Activated T-cell treated with anti-CD3 and anti-CD28 coated beads, Interleukin-2, amount 50 U/mL, for 4 hours (primary cell): ENCODE measurements around the gene CLTC. TPM values are rescaled to one million over a fixed set of nuclear protein-coding genes. Genes with fewer than 3 reads are reported as not detected.

Source experiments
- ATAC-seq, 2 donors: fragments of 200-7000 bp; cut with Tn5 transposase; one replicate each; pipeline ENCODE4 v1.10.0; 2021
- DNase-seq: peaks from one replicate; pipeline ENCODE4 v3.0.0-alpha.2; 2020
- H3K27me3 Mint-ChIP-seq: one replicate; pipeline ENCODE4 v1.8.0; 2021; ENCODE audit warnings: low read depth, mixed read lengths
- H3K36me3 Mint-ChIP-seq: one replicate; pipeline ENCODE4 v1.8.0; 2022; ENCODE audit warnings: mixed read lengths; ENCODE audit not compliant: insufficient read depth
- H3K4me1 Mint-ChIP-seq: one replicate; pipeline ENCODE4 v1.8.0; 2021; ENCODE audit warnings: low read depth, mixed read lengths
- H3K4me3 Mint-ChIP-seq: one replicate; pipeline ENCODE4 v1.8.0; 2021; ENCODE audit warnings: mild to moderate bottlenecking, moderate library complexity, mixed read lengths
- H3K9me3 Mint-ChIP-seq: one replicate; pipeline ENCODE4 v1.8.0; 2021; ENCODE audit warnings: mixed read lengths
- total RNA-seq, 3 donors: library from RNA; stranded (reverse); gene quantifications; one replicate each; pipeline ENCODE4 v1.2.1, GENCODE V29; 2021

The CLTC gene
- total RNA-seq, 3 donors from 2014 or later = 177 to 195 (median 183) TPM

DNA sequence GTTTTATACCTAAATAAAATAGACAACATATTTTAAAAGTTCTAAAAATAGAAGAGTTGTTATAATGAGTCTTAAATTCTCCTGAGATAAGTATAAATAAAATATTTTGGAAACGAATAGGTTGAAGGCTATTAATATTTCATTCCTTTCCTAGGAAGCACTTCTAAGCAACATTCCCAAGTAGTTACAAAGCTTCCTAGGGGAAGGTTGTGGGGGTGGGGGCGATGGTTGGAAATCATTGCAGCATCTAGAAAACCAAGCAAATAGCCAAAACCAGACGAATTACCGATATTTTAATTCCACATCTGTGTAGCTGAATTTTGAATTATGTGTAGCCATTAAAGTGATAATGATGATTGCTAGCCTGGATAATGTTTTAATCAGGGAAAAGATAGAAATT is 60.6 kb downstream of the CLTC start:
- H3K9me3 Mint-ChIP-seq = no peaks in the 10 kb centered on the region
- no peaks in the 10 kb centered on the region for H3K4me1 Mint-ChIP-seq
- ATAC-seq (no peak), DNase-seq (no peak)
- H3K4me3 Mint-ChIP-seq = no peak overlapping the region
- peaks cover 43% of the 10 kb centered on the region for H3K36me3 Mint-ChIP-seq
- no peaks in the 10 kb centered on the region for H3K27me3 Mint-ChIP-seq

DNA sequence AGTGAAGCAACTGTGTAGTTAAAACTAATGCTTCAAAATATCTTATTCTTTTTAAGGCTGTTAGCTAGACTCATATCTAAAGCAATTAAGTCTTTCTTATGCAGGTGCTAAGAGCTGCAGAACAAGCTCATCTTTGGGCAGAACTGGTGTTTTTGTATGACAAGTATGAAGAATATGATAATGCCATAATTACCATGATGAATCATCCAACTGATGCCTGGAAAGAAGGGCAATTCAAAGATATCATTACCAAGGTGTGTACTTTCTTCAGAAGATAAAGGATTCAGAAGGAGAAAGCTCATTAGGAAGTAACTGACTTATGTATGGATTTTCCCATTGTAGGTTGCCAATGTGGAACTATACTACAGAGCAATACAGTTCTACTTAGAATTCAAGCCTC is 63.6 kb downstream of the CLTC start:
- Mint-ChIP-seq H3K36me3 (peaks cover 50% of the 10 kb centered on the region), H3K27me3 (no peaks in the 10 kb centered on the region), H3K9me3 (no peaks in the 10 kb centered on the region), H3K4me1 (peaks cover 6% of the 10 kb centered on the region), H3K4me3 (no peak overlapping the region)
- ATAC-seq (no peak), DNase-seq (no peak)

DNA sequence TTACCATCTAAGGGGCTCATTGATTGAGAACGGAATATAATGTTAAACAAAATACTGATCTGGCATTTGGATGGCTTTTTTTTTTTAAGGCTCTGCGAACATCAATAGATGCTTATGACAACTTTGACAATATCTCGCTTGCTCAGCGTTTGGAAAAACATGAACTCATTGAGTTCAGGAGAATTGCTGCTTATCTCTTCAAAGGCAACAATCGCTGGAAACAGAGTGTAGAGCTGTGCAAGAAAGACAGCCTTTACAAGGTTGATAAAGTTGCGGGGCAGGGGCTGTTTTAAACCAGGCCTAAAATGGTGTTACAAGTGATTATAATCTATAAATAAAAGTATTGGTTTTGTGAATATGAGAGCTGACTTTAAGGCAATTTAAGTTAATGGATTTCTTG is 65.3 kb downstream of the CLTC start:
- H3K4me3 Mint-ChIP-seq = no peak overlapping the region

DNA sequence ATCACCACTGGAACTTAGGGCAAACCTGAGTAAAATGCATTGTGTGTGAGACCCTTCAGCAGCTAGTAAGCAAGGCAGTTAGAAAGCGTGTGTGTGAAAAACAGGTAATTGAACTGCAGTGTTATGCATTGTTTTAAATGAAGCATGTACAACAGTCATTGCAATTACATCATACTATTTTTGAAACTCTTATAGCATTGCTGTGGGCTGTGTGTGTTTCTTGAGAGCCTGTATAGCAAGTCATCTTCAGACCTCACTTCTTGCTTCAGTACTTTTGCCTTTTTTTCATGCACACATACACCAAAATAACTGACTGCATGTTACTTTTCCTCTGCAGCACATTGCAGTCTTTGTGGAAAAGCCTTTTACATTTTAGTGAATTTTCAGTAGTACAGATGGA is 68.3 kb downstream of the CLTC start:
- H3K4me3 Mint-ChIP-seq = no peak overlapping the region
- DNase-seq (no peak), ATAC-seq (no peak)
- H3K36me3 Mint-ChIP-seq = peaks cover 47% of the 10 kb centered on the region
- no peaks in the 10 kb centered on the region for H3K9me3 Mint-ChIP-seq
- peaks cover 10% of the 10 kb centered on the region for H3K4me1 Mint-ChIP-seq
- no peaks in the 10 kb centered on the region for H3K27me3 Mint-ChIP-seq

More for the DNA sequence above, 65.3 kb downstream of the CLTC start:
- no peaks in the 10 kb centered on the region for H3K9me3 Mint-ChIP-seq
- no peak for DNase-seq
- peaks cover 10% of the 10 kb centered on the region for H3K4me1 Mint-ChIP-seq
- no peaks in the 10 kb centered on the region for H3K27me3 Mint-ChIP-seq
- H3K36me3 Mint-ChIP-seq = peaks cover 51% of the 10 kb centered on the region
- ATAC-seq = no peak

- no peaks in the 10 kb centered on the region for H3K27me3 Mint-ChIP-seq
- ATAC-seq (no peak), DNase-seq (no peak)
- no peaks in the 10 kb centered on the region for H3K9me3 Mint-ChIP-seq
- H3K4me1 Mint-ChIP-seq = peaks cover 10% of the 10 kb centered on the region
- no peak overlapping the region for H3K4me3 Mint-ChIP-seq
- peaks cover 45% of the 10 kb centered on the region for H3K36me3 Mint-ChIP-seq
Observed at GRCh38 chr17:59688496-59688895, 68.8 kb downstream of the CLTC start.

GRCh38 chr17:59693582-59693981 is 73.9 kb downstream of the CLTC start:
- Mint-ChIP-seq H3K36me3 (peaks cover 47% of the 10 kb centered on the region), H3K4me1 (peaks cover 19% of the 10 kb centered on the region), H3K4me3 (no peak overlapping the region), H3K9me3 (no peaks in the 10 kb centered on the region), H3K27me3 (no peaks in the 10 kb centered on the region)
- no peak for DNase-seq
- no peak for ATAC-seq

- Mint-ChIP-seq H3K36me3 (peaks cover 52% of the 10 kb centered on the region), H3K4me3 (no peak overlapping the region), H3K27me3 (no peaks in the 10 kb centered on the region), H3K4me1 (peaks cover 25% of the 10 kb centered on the region), H3K9me3 (no peaks in the 10 kb centered on the region)
- no peak for DNase-seq
- no peak for ATAC-seq
Observed at GRCh38 chr17:59694344-59694743, 74.6 kb downstream of the CLTC start.

DNA sequence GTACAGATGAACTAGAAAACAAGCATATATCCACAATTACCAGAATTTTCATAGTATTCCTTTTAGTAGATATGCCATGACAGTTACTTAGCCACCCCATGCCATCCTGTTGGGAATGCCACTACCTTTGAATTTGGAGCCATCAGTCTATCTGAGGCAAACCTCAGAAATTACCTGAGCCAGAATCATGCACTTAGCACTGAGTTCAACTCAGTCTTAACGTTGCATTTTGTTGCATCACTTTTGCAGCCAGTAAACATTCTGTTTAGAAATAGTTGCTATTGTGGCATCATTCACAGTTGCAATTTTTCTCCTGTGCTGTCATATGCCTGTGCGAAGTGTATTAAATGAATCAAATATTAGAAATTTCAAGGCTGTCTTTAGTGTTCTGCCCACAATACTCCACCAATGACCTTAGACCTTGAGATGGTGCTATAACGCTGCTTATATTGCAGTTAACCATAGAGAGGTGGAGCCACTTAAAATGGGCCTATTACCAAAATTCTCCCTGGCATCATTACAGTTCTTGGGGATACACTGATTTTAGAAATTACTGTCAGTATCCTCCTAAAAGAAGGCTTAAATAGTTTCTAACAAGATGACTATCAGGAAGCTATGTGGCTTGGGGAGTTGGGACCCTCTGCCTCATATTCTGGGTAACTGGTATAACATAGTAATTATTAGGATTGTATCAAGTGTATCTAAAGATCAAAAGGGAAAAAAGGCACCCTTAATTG is 76.4 kb downstream of the CLTC start:
- H3K4me1 Mint-ChIP-seq = peaks cover 43% of the 10 kb centered on the region
- H3K27me3 Mint-ChIP-seq = no peaks in the 10 kb centered on the region
- H3K36me3 Mint-ChIP-seq = peaks cover 61% of the 10 kb centered on the region
- H3K9me3 Mint-ChIP-seq = no peaks in the 10 kb centered on the region
- H3K4me3 Mint-ChIP-seq = no peak overlapping the region
- DNase-seq = no peak
- no peak for ATAC-seq

- Mint-ChIP-seq H3K4me3 (no peak overlapping the region), H3K9me3 (no peaks in the 10 kb centered on the region), H3K4me1 (peaks cover 44% of the 10 kb centered on the region), H3K36me3 (peaks cover 58% of the 10 kb centered on the region), H3K27me3 (no peaks in the 10 kb centered on the region)
- ATAC-seq (no peak), DNase-seq (no peak)
Observed at GRCh38 chr17:59696682-59697277, 77.1 kb downstream of the CLTC start.

DNA sequence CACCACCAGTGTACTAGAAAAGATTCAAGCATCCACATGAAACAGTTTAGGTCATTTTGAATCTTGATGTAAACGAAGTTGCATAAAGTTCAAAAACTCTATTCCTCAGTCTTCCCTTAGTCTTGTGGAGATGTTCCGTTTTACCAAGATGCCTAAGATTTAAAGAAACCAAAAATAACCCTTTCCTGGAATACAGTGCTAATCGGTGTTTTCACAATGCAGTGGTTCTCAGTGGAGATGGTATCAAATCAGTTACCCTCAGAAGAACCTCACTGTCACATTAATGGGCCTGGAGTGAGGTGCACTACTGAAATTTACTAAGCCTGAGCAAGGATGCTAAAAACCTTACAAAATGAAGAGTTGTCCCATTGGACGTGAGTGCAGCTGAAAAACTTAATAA is 78.4 kb downstream of the CLTC start:
- H3K4me1 Mint-ChIP-seq = peaks cover 55% of the 10 kb centered on the region
- no peak for DNase-seq
- peak overlapping the region; percentile 11 for H3K4me3 Mint-ChIP-seq
- H3K36me3 Mint-ChIP-seq = peaks cover 63% of the 10 kb centered on the region
- H3K27me3 Mint-ChIP-seq = no peaks in the 10 kb centered on the region
- ATAC-seq = no peak
- no peaks in the 10 kb centered on the region for H3K9me3 Mint-ChIP-seq

DNA sequence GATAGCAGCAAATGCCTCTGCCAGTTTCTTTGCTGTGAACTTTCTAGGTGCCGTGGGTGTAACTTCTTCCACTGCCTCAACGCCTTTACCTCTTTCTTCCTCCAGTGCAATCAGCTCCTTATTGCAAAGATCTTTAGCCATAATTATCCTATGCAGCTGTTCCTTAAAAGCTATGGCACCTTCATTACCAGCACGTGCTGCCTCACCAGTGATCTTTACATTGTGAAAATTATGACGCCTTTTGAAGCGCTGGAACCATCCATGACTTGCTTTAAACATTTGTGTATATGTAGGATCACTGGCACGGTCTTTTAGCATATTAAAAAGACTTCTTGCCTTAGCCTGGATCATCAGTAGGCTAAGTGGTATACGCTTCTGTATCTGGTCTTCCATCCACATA is 79.5 kb downstream of the CLTC start:
- H3K27me3 Mint-ChIP-seq = no peaks in the 10 kb centered on the region
- H3K4me1 Mint-ChIP-seq = peaks cover 61% of the 10 kb centered on the region
- H3K9me3 Mint-ChIP-seq = no peaks in the 10 kb centered on the region
- H3K36me3 Mint-ChIP-seq = peaks cover 61% of the 10 kb centered on the region
- peak overlapping the region; percentile 11 for H3K4me3 Mint-ChIP-seq
- DNase-seq (no peak), ATAC-seq (no peak)

- no peak for ATAC-seq
- H3K27me3 Mint-ChIP-seq = no peaks in the 10 kb centered on the region
- DNase-seq = no peak
- H3K4me3 Mint-ChIP-seq = no peak overlapping the region
- no peaks in the 10 kb centered on the region for H3K9me3 Mint-ChIP-seq
- peaks cover 59% of the 10 kb centered on the region for H3K36me3 Mint-ChIP-seq
- H3K4me1 Mint-ChIP-seq = peaks cover 67% of the 10 kb centered on the region
Observed at GRCh38 chr17:59699786-59700185, 80.1 kb downstream of the CLTC start.

- ATAC-seq (no peak), DNase-seq (no peak)
- Mint-ChIP-seq H3K36me3 (peaks cover 58% of the 10 kb centered on the region), H3K4me1 (peaks cover 73% of the 10 kb centered on the region), H3K9me3 (no peaks in the 10 kb centered on the region), H3K27me3 (no peaks in the 10 kb centered on the region), H3K4me3 (no peak overlapping the region)
Observed at GRCh38 chr17:59702304-59702703, 82.6 kb downstream of the CLTC start.

DNA sequence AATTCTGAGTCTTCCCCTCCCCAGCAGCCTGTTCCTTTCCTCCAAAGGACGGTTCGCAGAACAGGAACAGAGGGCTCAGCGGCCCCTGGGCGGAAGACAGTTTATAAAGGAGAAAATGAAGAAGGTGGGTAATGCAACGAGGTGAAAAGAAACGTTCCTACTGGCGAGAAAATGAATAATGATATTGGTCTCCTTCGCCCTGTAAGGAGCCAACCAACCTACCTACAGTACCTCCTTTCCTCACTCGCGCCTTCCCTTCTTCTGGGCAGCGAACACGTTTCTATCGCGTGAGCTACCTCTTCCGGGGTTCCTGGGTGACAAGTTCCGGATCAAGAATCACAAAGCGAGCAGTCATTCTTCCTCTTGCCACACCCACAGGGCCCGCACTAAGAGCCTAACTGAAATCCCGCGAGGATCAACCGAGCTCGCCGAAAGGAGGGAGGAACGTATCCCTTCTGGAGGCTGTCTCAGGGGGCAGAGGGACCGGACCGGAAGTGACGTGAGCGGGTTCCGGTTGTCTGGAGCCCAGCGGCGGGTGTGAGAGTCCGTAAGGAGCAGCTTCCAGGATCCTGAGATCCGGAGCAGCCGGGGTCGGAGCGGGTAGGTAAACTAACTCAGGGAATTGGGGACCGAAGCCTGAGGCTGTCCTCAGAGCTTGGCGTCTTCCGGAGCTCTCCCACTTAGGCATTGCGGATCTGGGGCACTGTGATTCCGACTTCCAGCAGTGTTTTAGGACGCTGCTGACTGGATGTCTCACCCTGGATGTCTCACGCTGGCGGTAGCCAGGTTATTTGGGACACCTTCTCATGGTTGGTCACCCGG is 87.7 kb downstream of the CLTC start, which contains the start of the genes PTRH2 and VMP1:
PTRH2 (minus strand) TSS at position 282 of the 822 bp plus-strand sequence. CDS start 9,452 bp downstream, outside the sequence.
VMP1 (plus strand) TSS at position 506 of the 822 bp plus-strand sequence. CDS start 23,793 bp downstream, outside the sequence.
- Mint-ChIP-seq H3K27me3 (no peaks in the 10 kb centered on the region), H3K36me3 (peaks cover 15% of the 10 kb centered on the region), H3K4me3 (peak within 1 kb of the TSS; percentile 96), H3K4me1 (peaks cover 53% of the 10 kb centered on the region), H3K9me3 (no peaks in the 10 kb centered on the region)
- peak; percentile 99 for ATAC-seq
- DNase-seq = peak; percentile 83
